Measurements from ENCODE around the gene SRCIN1.

SRCIN1 gene

GRCh38 chr17:38617074-38617860 lies 11.5 kb upstream of the SRCIN1 start:
- H3K9me3 Mint-ChIP-seq: peaks cover 4% of the 10 kb centered on the region
- H3K27ac Mint-ChIP-seq: peak overlapping the region in 2 of 3 experiments; percentile 22 to 74

GRCh38 chr17:38616361-38616760 lies 10.6 kb upstream of the SRCIN1 start:
- Mint-ChIP-seq H3K4me1 (peaks cover 18% of the 10 kb centered on the region), H3K36me3 (ENCODE audit: low read depth) (peaks cover 3% of the 10 kb centered on the region), H3K27me3 (ENCODE audit: low read depth) (peaks cover 41% of the 10 kb centered on the region), H3K9me3 (peaks cover 4% of the 10 kb centered on the region), H3K27ac (no peak overlapping the region), H3K4me3 (no peak overlapping the region)
- TF ChIP-seq CTCF (IDR thresholded peaks at IDR 0.05; ENCODE audit: unreplicated experiment in 3 of 3): no peak

More at GRCh38 chr17:38617074-38617860, 11.5 kb upstream of the SRCIN1 start:
- peaks cover 18% of the 10 kb centered on the region for H3K4me1 Mint-ChIP-seq
- H3K4me3 Mint-ChIP-seq: peak overlapping the region in 1 of 3 experiments; percentile 45
- peaks cover 3% of the 10 kb centered on the region for H3K36me3 Mint-ChIP-seq (ENCODE audit: low read depth)
- H3K27me3 Mint-ChIP-seq (ENCODE audit: low read depth): peaks cover 39% of the 10 kb centered on the region
- no peak for TF ChIP-seq CTCF (IDR thresholded peaks at IDR 0.05; ENCODE audit: unreplicated experiment in 3 of 3)

- peaks cover 3% of the 10 kb centered on the region for H3K36me3 Mint-ChIP-seq (ENCODE audit: low read depth)
- peaks cover 18% of the 10 kb centered on the region for H3K4me1 Mint-ChIP-seq
- no peak for TF ChIP-seq CTCF (IDR thresholded peaks at IDR 0.05; ENCODE audit: unreplicated experiment in 3 of 3)
- peaks cover 42% of the 10 kb centered on the region for H3K27me3 Mint-ChIP-seq (ENCODE audit: low read depth)
- peaks cover 4% of the 10 kb centered on the region for H3K9me3 Mint-ChIP-seq
- no peak overlapping the region for H3K4me3 Mint-ChIP-seq
- H3K27ac Mint-ChIP-seq: no peak overlapping the region
Measured at GRCh38 chr17:38613981-38614779, 8.4 kb upstream of the SRCIN1 start.

GRCh38 chr17:38613525-38613980 lies 7.8 kb upstream of the SRCIN1 start:
- H3K36me3 Mint-ChIP-seq (ENCODE audit: low read depth): peaks cover 3% of the 10 kb centered on the region
- no peak overlapping the region for H3K4me3 Mint-ChIP-seq
- H3K27me3 Mint-ChIP-seq (ENCODE audit: low read depth): peaks cover 48% of the 10 kb centered on the region
- no peak overlapping the region for H3K27ac Mint-ChIP-seq
- peaks cover 18% of the 10 kb centered on the region for H3K4me1 Mint-ChIP-seq
- no peak for TF ChIP-seq CTCF (IDR thresholded peaks at IDR 0.05; ENCODE audit: unreplicated experiment in 3 of 3)
- peaks cover 4% of the 10 kb centered on the region for H3K9me3 Mint-ChIP-seq

- Mint-ChIP-seq H3K4me1 (peaks cover 19% of the 10 kb centered on the region), H3K27ac (no peak overlapping the region), H3K36me3 (ENCODE audit: low read depth) (peaks cover 3% of the 10 kb centered on the region), H3K4me3 (no peak overlapping the region), H3K27me3 (ENCODE audit: low read depth) (peaks cover 52% of the 10 kb centered on the region), H3K9me3 (peaks cover 4% of the 10 kb centered on the region)
- no peak for TF ChIP-seq CTCF (IDR thresholded peaks at IDR 0.05; ENCODE audit: unreplicated experiment in 3 of 3)
Measured at GRCh38 chr17:38611872-38612376, 6.2 kb upstream of the SRCIN1 start.

Measured in nephron (organoid).